Stimulated activated naive B cell treated with anti-CD40 and anti-IgM and Interleukin-4, amounts not matched to agents 10 μg/mL and 1 μg/mL and 100 μg/mL, for 72 hours (primary cell): Measurements from ENCODE around the gene RNASE13.

ENCODE experiments used
- ATAC-seq, 2 donors: fragments of 150-1000 bp; cut with Tn5 transposase; replicated peaks; 2 replicates each; pipeline ENCODE4 v1.10.0; 2021; ENCODE audit warnings: moderate library complexity in 1 of 2
- DNase-seq: peaks from one replicate; pipeline ENCODE4 v3.0.0; 2021
- H3K27ac Mint-ChIP-seq: one replicate; pipeline ENCODE4 v1.8.0; 2022; ENCODE audit warnings: mild to moderate bottlenecking, mixed read lengths
- H3K27me3 Mint-ChIP-seq, 2 donors: one replicate each; pipeline ENCODE4 v1.8.0; 2022; ENCODE audit warnings: mixed read lengths in 2 of 2
- H3K36me3 Mint-ChIP-seq, 2 donors: one replicate each; pipeline ENCODE4 v1.8.0; 2022; ENCODE audit warnings: mixed read lengths in 2 of 2, mild to moderate bottlenecking in 1 of 2
- H3K4me1 Mint-ChIP-seq, 2 donors: one replicate each; pipeline ENCODE4 v1.8.0; 2022; ENCODE audit warnings: mixed read lengths in 2 of 2, mild to moderate bottlenecking in 1 of 2
- H3K4me3 Mint-ChIP-seq, 2 donors: one replicate each; pipeline ENCODE4 v1.8.0; 2022; ENCODE audit warnings: mild to moderate bottlenecking in 2 of 2, mixed read lengths in 2 of 2, moderate library complexity in 1 of 2
- H3K9me3 Mint-ChIP-seq, 2 donors: one replicate each; pipeline ENCODE4 v1.8.0; 2022; ENCODE audit warnings: mixed read lengths in 2 of 2, mild to moderate bottlenecking in 1 of 2

Gene RNASE13

GRCh38 chr14:21071225-21072030 lies 36.8 kb upstream of the RNASE13 start:
- peak; percentile 69 for DNase-seq

DNA sequence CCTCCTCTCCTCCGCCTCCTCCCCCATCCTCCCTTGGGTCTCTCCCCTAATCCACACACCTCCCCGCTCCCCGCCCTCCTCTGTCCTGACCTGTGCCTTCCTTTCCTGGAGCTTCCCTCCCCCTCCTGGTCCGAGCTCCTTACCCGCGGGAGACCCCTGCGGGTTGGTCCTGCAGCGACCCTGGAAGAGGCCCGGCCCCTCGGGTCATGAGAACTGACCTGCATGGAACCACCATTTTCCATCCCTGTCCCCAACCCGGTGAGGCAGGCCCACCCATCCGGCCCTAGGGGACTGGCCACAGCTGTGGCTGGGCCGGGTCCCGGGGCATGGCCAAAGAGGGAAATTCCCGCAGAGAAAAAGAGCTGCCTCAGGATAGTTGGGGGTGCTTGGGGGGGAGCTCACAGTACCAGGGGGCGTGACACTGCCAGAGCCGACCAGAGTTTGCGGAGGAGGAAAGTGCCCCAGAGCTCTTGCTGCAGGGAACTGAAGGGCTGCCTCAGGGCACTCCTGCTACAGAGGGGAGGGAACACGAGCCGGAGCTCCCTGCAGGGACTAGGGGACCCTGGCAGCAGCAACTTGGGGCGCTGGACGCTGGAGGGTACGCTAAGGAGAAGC lies 36.1 kb upstream of the RNASE13 start:
- H3K27me3 Mint-ChIP-seq, result peaks cover 26 to 32% of the 10 kb centered on the region in 2 donors
- peaks cover 41 to 42% of the 10 kb centered on the region in 2 donors for H3K4me1 Mint-ChIP-seq
- H3K4me3 Mint-ChIP-seq, result peak overlapping the region; percentile 87 to 88
- DNase-seq, result no peak
- peak overlapping the region; percentile 80 for H3K27ac Mint-ChIP-seq
- peak; percentile 52 to 53 for ATAC-seq
- H3K9me3 Mint-ChIP-seq, result no peaks in the 10 kb centered on the region
- no peaks in the 10 kb centered on the region for H3K36me3 Mint-ChIP-seq

More at GRCh38 chr14:21071225-21072030, 36.8 kb upstream of the RNASE13 start:
- H3K4me3 Mint-ChIP-seq, result peak overlapping the region; percentile 87 to 88
- peak; percentile 76 to 78 for ATAC-seq
- H3K27ac Mint-ChIP-seq, result peak overlapping the region; percentile 77
- H3K27me3 Mint-ChIP-seq, result peaks cover 19 to 25% of the 10 kb centered on the region in 2 donors
- H3K4me1 Mint-ChIP-seq, result peaks cover 42 to 43% of the 10 kb centered on the region in 2 donors
- no peaks in the 10 kb centered on the region for H3K9me3 Mint-ChIP-seq
- peaks cover 0 to 2% of the 10 kb centered on the region in 2 donors for H3K36me3 Mint-ChIP-seq

DNA sequence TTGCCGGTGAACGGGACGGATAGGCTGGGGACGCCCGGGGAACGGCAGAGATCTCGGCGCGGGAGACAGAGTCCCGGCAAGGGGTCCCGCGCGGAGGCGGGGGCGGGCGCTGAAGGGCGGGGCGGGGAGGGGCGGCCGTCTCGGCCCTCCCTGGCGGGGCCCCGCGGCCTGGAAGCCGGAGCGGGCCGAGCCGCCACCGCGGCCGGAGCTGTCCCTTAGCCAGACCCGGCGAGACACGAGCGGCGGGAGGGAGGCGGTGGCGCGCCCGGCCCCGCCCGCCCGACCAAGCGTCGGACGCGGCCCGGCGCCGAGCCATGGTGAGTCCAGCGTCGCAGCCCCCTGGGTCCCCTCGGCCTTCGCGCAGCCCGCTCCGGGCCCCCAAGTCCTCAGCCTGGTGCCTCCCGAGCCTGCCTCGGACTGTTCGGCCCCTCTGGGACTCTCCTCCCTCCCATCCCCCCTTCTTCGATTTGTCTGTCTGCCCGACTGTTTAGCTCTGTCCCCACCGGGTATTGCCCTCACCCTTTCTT lies 35.5 kb upstream of the RNASE13 start, which contains the start of gene ARHGEF40:
TSS of gene ARHGEF40 (plus strand) at position 222 of the 527 bp plus-strand sequence. CDS start at position 315, 93 bp downstream.
- DNase-seq, result peak; percentile 17
- Mint-ChIP-seq H3K9me3 (no peaks in the 10 kb centered on the region), H3K36me3 (no peaks in the 10 kb centered on the region), H3K27ac (peak within 1 kb of the TSS; percentile 80), H3K27me3 (peaks cover 31 to 37% of the 10 kb centered on the region in 2 donors), H3K4me3 (peak within 1 kb of the TSS; percentile 88), H3K4me1 (peaks cover 41 to 42% of the 10 kb centered on the region in 2 donors)
- ATAC-seq, result peak; percentile 1 to 8

GRCh38 chr14:21069388-21070082 lies 34.9 kb upstream of the RNASE13 start:
- Mint-ChIP-seq H3K9me3 (no peaks in the 10 kb centered on the region), H3K27me3 (peaks cover 33 to 43% of the 10 kb centered on the region in 2 donors), H3K36me3 (no peaks in the 10 kb centered on the region), H3K27ac (peak overlapping the region; percentile 27), H3K4me3 (peak overlapping the region; percentile 85 to 88), H3K4me1 (peaks cover 41 to 42% of the 10 kb centered on the region in 2 donors)
- ATAC-seq (no peak), DNase-seq (no peak)

GRCh38 chr14:21068521-21069387 lies 34.1 kb upstream of the RNASE13 start:
- H3K4me1 Mint-ChIP-seq, result peaks cover 41 to 42% of the 10 kb centered on the region in 2 donors
- H3K36me3 Mint-ChIP-seq, result no peaks in the 10 kb centered on the region
- H3K27ac Mint-ChIP-seq, result no peak overlapping the region
- peak overlapping the region; percentile 85 to 88 for H3K4me3 Mint-ChIP-seq
- H3K9me3 Mint-ChIP-seq, result no peaks in the 10 kb centered on the region
- peak; percentile 43 for DNase-seq
- ATAC-seq, result peak; percentile 41 to 47
- peaks cover 33 to 45% of the 10 kb centered on the region in 2 donors for H3K27me3 Mint-ChIP-seq

DNA sequence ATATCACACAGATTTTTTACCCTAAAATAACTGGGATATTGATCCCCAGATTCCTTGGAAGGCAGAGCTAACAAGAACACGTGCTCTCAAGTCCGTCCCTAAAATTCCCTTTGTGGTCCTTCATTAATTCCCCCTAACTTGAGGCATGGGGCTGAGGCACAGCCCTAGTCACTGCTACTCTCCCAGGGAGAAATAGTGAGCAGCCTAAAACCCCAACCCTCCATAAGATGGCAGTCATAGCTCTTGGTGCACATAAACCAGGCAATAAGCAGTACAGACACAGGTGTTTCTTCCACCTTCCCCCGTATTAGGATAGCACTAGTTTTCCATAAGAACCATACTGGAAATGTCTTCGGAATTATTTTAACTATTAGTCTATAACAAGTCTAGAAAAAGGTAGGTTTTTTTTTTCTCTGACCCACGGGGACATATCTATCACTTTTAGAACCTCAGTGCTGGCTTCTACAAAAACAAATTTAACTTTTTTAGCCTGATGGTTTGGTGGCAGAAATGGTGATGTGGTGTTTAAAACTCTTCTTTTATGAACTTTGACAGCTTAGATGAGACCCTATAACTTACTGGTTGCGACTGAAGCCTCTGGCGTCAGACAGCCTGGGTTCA lies 32.4 kb upstream of the RNASE13 start:
- Mint-ChIP-seq H3K27ac (no peak overlapping the region), H3K4me1 (peaks cover 31 to 35% of the 10 kb centered on the region in 2 donors), H3K9me3 (no peaks in the 10 kb centered on the region), H3K27me3 (peaks cover 31 to 52% of the 10 kb centered on the region in 2 donors), H3K4me3 (no peak overlapping the region), H3K36me3 (no peaks in the 10 kb centered on the region)
- ATAC-seq, result no peak
- no peak for DNase-seq

GRCh38 chr14:21063479-21063878 lies 28.9 kb upstream of the RNASE13 start:
- Mint-ChIP-seq H3K4me1 (peaks cover 4% of the 10 kb centered on the region in 2 donors), H3K36me3 (no peaks in the 10 kb centered on the region), H3K27me3 (peaks cover 40 to 59% of the 10 kb centered on the region in 2 donors), H3K9me3 (no peaks in the 10 kb centered on the region), H3K4me3 (no peak overlapping the region), H3K27ac (no peak overlapping the region)
- ATAC-seq (no peak), DNase-seq (no peak)

DNA sequence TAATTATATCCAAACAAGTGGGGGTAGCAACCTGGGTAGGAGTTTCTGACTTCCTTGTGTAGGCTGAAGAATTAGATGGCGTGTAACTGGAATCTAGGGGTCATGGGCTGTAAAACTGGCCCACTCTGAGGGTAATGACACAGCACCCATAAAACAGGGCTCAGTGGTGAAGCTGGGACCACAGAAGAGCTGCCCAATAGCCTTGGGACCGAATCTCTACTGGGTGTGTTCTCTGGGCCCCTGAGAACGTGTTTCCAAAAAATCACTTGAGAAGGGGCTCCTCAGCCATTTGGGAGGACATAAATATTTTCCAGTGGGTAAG lies 26.7 kb upstream of the RNASE13 start:
- Mint-ChIP-seq H3K4me1 (no peaks in the 10 kb centered on the region), H3K27ac (no peak overlapping the region), H3K4me3 (no peak overlapping the region), H3K9me3 (no peaks in the 10 kb centered on the region), H3K36me3 (no peaks in the 10 kb centered on the region), H3K27me3 (peaks cover 32 to 46% of the 10 kb centered on the region in 2 donors)
- ATAC-seq, result no peak
- DNase-seq, result no peak

DNA sequence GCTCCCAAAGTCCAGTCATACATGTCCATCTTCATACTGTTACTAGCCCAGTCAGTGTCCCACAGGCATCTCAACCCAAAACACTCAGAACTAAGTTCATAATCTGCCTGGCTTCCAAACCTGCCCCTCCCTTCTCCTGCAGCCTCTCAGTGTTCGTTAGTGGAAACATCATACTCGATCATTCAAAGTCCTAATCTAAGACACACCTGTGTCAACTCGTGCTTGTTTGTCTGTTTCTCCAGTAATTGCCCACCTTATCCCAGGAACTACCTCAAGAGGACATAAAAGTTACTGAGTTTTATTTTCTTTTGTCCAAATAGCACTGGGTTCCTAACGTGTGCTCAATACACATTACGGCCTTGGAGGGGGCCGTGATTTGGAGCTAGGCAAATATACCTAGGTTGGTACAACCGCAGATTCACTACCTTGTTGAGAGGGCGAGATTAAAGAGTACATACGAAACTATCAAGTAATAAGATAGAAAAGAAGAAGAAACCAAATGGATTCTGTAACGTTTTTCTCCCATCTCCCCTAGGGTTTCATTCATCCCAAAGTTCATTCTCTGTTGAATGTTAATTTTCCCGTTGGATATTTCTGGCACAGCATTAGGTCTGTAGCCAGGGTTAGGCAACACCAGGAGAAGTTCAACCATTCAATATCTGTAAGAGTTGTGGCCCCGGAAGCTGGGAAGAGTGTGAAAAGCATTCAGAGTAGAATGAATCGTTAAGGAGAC lies 26.2 kb upstream of the RNASE13 start:
- Mint-ChIP-seq H3K36me3 (no peaks in the 10 kb centered on the region), H3K9me3 (no peaks in the 10 kb centered on the region), H3K4me1 (no peaks in the 10 kb centered on the region), H3K27me3 (peaks cover 28 to 41% of the 10 kb centered on the region in 2 donors), H3K4me3 (no peak overlapping the region), H3K27ac (no peak overlapping the region)
- no peak for DNase-seq
- no peak for ATAC-seq

- no peak for ATAC-seq
- Mint-ChIP-seq H3K27me3 (peaks cover 21 to 34% of the 10 kb centered on the region in 2 donors), H3K4me3 (no peak overlapping the region), H3K9me3 (no peaks in the 10 kb centered on the region), H3K27ac (no peak overlapping the region), H3K36me3 (no peaks in the 10 kb centered on the region), H3K4me1 (no peaks in the 10 kb centered on the region)
- DNase-seq, result no peak
Observed at GRCh38 chr14:21059842-21060613, 25.4 kb upstream of the RNASE13 start.

DNA sequence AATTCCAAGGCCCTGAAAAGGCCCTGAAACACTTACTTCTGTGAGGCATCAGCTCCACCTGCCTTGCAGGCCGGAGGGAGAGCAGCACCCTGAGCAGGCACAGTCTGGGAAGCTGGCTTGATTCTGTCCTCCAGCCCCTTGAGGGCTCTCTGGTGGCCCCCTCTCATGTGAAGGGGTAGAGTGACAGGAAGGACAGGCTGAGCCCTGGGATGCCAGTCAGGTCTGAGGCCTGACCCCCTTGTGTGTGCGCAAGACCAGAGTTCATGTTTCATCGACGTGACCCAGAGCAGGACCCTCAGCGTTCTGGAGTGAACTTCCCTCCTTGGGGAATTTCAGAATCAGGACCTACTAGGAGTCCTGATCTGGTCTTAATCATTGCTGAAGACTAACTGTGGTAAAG lies 24.3 kb upstream of the RNASE13 start:
- no peak for DNase-seq
- ATAC-seq, result no peak
- Mint-ChIP-seq H3K4me3 (no peak overlapping the region), H3K27me3 (peaks cover 21 to 27% of the 10 kb centered on the region in 2 donors), H3K27ac (no peak overlapping the region), H3K36me3 (no peaks in the 10 kb centered on the region), H3K9me3 (no peaks in the 10 kb centered on the region), H3K4me1 (no peaks in the 10 kb centered on the region)
